GM21529 (cell line): ENCODE data around the gene GRK3.
"Not testable (repeated sequence)": the region's sequence is repeated elsewhere in the genome, so short reads cannot be mapped to it uniquely, and the experiment has no call there.

Experiments used
- ATAC-seq: cut with Tn5 transposase; IDR thresholded peaks from one replicate; pipeline ENCODE4 v1.9.1; 2021; ENCODE audit not compliant: unreplicated experiment

The GRK3 gene

GRCh38 chr22:25694196-25694907 is 129.9 kb downstream of the GRK3 start:
- ATAC-seq = no peak

DNA sequence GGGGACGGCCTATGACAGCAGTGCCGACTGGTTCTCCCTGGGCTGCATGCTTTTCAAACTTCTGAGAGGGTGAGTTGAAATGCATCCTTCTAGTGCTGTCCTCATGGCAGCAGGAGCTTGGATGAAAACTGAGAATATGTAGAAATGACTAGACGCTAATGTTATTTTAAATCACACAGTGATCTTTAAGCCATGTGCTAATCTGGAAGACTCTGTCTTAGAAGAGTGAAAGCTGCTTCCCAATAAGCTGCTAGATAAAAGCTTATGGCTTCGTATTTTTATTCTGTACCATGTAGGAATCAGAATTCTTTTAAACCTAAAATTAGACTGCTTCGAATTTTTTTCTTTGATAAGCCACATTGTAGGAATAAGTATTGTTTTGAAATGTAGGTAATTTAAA is 130.7 kb downstream of the GRK3 start:
- no peak for ATAC-seq

DNA sequence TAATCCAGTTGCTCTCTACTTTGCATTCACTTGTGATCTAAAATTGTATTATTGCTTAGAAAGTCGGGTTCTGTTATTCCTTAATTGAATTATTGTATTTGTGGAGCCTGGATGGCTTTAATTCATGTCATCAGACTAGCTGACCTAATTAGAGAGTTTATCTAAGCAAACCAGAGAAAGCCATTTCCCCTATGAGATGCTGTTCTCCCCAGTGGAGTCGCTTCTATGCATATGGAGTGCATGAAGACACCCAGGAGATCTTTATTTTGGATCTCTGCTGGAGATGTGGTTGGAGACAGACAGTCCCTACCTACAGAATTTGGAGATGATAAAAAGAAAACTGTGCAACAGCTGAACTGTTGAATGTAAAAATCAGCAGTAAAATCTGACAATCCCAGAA is 132.3 kb downstream of the GRK3 start:
- ATAC-seq = no peak

GRCh38 chr22:25697181-25697664 is 132.7 kb downstream of the GRK3 start:
- no peak for ATAC-seq

DNA sequence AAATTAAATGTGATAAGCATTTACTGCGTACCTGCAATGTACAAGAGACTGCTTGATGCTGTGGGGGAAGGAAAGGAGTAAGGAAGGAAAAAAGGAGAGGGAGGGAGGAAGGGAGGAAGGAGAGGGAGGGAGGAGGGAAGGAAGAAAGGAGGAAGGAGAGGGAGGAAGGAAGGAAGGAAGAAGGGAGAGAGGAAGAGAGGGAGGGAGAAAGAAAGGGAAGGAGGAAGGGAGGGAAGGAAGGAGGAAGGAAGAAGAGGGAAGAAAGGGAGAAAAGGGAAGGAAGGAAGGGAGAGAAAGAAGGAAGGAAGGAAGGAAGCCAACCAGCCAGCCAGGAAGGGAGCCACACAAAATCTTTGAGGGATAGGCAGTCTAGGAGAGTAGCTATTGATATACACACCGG is 133.5 kb downstream of the GRK3 start:
- no peak for ATAC-seq

DNA sequence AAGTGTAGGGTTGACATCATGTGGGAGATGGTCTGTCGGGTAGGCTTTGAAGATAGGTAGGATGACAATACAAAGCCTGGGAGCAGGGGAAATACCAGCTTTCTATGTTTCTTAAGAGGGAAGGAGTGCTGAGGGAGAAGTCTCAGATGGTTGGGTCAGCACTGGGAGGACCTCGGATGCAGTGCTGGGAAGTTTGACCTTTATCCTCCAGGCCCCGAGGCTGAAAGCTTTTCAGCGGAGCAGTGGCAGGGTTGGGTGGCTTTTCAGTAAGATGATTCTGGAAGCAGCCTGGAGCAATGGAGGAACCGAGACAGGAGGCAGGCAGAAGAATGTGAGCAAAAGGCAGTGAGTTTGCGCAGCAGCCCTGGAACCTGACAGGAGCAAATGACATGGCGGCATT is 134.0 kb downstream of the GRK3 start:
- ATAC-seq = no peak

- ATAC-seq = no peak
Measured at GRCh38 chr22:25698978-25699377, 134.5 kb downstream of the GRK3 start.

DNA sequence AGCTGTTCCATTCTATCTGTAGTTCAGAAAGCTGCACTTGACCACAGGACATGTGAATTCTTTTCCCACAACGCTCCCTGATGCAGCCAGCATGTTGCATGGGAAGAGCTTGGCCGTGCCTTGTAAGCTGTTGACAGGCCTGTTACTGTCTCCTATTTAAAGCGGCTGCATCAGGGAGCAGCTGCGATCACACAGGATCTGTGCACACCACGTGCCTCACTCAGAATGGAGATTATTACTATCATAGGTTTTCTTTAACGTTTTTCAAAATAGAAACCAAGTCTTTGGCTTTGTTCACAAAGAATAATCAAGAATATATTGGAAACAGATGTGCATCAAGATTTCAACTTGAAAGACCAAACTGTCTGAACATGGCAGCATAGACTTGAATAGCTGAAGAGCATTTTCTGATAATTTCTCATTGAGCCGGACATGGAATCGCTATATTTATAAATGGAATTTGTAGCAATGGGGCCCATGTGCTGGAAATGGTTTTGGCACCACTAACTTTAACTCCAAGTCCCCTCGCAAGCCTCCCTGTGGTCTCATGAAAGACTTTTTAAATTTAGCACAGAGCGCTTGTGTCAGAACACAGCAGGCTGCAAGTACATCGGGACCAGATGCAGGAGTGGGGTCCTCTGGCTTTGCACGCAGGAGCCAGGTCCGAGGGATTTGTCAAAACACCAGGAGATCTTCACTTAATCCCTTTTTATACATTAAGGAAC is 136.7 kb downstream of the GRK3 start:
- ATAC-seq = no peak

DNA sequence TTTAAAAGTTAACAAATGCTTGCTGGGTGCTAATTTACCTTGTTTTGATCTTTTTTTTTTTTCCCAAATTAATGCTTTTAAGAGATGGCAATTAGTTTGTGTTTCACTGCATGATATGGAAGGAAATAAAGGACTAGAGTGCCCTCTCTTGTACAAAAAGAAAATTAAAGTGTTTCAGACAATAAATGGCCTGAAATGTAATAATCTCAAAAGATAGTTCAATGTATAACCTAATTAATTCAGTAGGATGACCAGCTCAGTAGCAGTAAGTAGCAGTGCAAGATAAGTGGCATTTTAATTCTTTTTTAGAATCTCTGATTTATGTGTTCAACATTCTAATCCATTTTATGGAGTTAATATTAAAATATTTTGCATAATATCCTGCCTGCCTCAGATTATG is 137.6 kb downstream of the GRK3 start:
- no peak for ATAC-seq

DNA sequence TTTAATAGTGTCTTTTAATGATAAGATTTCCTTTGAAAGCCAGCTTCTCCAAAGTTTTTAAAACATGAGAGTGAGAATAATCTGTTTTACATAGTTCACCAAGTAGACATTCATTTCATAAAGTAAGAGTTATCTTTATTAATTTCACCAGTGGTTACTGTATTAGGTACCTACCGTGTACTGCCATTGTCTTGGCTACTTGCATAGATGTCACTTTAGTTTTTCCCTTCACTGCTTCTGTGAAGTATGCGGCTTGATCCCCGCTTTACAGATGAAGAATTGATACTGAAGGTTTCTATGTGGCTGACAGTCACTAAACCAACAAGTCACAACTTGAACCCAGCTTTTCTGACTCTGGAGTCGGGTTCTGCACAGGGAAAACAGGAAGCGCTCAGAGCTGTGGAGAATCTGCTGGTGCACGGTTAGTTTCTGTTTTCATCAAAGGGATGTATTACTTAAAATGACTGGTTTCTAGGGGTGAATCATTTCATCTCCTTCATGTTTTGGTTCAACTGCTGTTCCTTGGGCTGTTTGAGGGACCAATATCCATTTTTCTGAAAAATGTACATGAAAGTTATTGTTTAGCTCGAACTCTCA is 138.2 kb downstream of the GRK3 start:
- no peak for ATAC-seq

GRCh38 chr22:25704701-25705100 is 140.2 kb downstream of the GRK3 start:
- no peak for ATAC-seq

DNA sequence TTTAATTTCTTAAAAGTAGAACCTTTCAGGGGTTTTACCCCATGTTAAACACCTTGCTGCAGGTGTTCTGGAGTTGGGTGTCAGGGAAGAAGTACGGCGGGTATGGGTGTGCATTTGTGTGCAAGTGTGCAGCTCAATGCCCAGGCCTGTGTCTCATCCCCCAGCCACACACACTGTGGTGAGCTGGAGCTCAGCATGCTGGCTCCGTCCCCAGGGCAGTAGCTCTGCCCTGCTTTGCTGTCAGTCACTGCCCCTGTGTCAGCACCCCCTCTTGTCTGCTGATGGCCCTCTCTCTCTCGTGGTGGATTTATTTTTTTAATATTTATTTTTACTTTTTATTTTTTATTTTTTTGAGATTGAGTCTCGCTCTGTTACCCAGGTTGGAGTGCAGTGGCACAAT is 141.7 kb downstream of the GRK3 start:
- ATAC-seq = no peak

DNA sequence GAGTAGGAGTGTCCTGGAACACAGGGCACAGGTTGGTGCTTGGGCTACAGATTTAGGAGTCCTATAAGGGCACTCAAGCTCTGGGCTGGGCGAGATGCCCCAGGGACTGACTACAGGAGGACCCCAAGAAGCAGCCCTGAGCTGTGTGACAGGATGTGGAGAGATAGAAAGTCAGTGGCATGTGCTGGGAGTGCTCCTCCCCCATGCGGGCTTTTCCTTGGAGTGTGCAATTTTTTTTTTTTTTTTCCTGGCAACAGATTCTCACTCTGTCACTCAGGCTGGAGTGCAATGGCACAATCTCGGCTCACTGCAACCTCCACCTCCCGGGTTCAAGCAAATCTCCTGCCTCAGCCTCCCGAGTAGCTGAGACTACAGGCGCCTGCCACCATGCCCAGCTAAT is 144.0 kb downstream of the GRK3 start:
- not testable (repeated sequence) for ATAC-seq

DNA sequence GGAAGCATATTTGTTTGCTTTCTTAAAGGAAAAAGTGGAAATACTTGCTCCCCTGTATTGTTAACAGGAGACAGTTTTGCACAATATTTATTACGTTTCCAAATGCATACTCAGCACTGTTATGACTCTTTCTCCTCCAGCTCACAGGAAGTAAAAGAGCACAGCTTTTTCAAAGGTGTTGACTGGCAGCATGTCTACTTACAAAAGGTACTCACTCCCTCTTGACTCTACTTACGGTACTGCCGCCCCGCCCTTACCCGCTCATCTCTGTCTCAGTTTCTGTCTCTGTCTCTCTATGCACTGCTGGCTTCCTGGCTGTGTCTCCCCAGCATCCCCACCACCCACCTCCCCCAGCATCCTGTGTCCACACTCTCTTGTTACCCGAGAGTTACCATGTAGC is 145.3 kb downstream of the GRK3 start:
- no peak for ATAC-seq

GRCh38 chr22:25710501-25710900 is 146.0 kb downstream of the GRK3 start:
- no peak for ATAC-seq

- no peak for ATAC-seq
Measured at GRCh38 chr22:25711491-25711890, 147.0 kb downstream of the GRK3 start.

DNA sequence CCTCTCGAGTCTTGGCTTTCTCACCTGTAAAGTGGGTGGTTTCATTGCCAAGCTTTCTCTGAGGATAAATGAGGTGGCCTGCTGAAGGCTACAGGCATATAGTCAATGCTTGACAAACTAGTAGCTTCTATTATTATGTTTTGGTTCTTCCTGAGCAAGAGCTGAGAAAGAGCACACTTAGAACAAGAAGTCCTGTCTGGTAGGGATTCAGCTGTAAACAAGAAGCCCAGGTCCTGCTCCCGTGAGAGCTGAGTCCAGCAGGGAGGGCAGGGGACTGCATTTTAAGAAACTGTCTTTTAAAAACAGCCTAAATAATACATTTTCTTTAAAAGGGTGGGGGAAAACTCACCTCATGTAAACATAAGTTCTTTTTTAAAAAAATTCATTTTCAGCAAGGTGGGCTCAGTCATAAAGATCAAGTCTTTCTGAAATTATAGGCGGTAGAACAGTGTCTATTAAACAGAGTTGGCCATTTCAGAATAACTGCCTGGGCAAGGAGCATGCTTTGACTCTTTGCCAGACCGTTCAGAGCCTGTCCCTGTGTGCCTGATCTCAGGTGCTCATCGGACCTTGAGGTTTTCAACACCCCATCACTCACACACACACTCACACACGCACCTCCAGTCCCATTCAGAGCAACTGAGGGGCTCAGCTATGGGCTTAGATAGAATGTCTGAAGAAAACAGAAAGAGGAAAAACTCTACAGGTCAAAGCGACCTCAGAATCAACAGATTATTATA is 148.4 kb downstream of the GRK3 start:
- ATAC-seq = no peak

DNA sequence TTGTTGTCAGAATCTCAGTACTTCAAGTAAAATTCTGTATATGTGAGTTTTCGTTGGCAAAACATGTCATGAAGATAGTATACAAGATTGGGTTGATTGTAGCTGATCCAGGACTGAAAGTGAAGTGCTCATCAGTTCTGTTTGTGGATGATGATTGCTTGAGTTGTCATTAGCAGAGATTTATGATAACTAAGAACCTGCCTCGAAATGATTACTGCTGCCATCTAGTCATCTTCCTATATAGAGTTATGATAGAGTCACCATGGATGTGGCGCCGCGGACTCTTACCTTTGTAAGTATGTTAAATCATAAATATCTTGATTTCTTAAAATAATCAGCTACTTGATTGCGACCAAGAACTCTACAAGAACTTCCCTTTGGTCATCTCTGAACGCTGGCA is 149.6 kb downstream of the GRK3 start:
- ATAC-seq = no peak

GRCh38 chr22:25714739-25715138 is 150.3 kb downstream of the GRK3 start:
- no peak for ATAC-seq

- no peak for ATAC-seq
Measured at GRCh38 chr22:25716637-25717036, 152.2 kb downstream of the GRK3 start.

GRCh38 chr22:25718135-25718840 is 153.8 kb downstream of the GRK3 start:
- ATAC-seq = no peak
